ENCODE measurements around the gene CORO7.

The CORO7 gene

GRCh38 chr16:4381935-4382794, 34.2 kb downstream of the CORO7 start:
- no peak for DNase-seq

GRCh38 chr16:4381072-4381934, 35.1 kb downstream of the CORO7 start:
- DNase-seq, result no peak

- DNase-seq, result no peak
Observed at GRCh38 chr16:4380119-4381063, 36.0 kb downstream of the CORO7 start.

GRCh38 chr16:4378999-4379690, 37.3 kb downstream of the CORO7 start:
- no peak for DNase-seq

- DNase-seq, result no peak
Observed at GRCh38 chr16:4378161-4378666, 38.2 kb downstream of the CORO7 start.

- no peak for DNase-seq
Observed at GRCh38 chr16:4377573-4378154, 38.7 kb downstream of the CORO7 start.

- no peak for DNase-seq
Observed at GRCh38 chr16:4376893-4377572, 39.4 kb downstream of the CORO7 start.

GRCh38 chr16:4376126-4376892, 40.1 kb downstream of the CORO7 start:
- DNase-seq, result no peak

- no peak for DNase-seq
Observed at GRCh38 chr16:4375717-4376116, 40.7 kb downstream of the CORO7 start.

GRCh38 chr16:4373909-4374742, 42.3 kb downstream of the CORO7 start:
- DNase-seq, result no peak

- DNase-seq, result no peak
Observed at GRCh38 chr16:4373356-4373908, 43.0 kb downstream of the CORO7 start.

- DNase-seq, result no peak
Observed at GRCh38 chr16:4372578-4373355, 43.6 kb downstream of the CORO7 start.

GRCh38 chr16:4372001-4372577, 44.3 kb downstream of the CORO7 start:
- DNase-seq, result no peak

GRCh38 chr16:4371357-4372000, 44.9 kb downstream of the CORO7 start, which contains the start of gene VASN:
Gene VASN (plus strand): TSS chr16:4371848. CDS start chr16:4380878, 9,030 bp downstream.
- DNase-seq, result no peak

GRCh38 chr16:4370570-4371356, 45.6 kb downstream of the CORO7 start:
- DNase-seq, result no peak

- DNase-seq, result no peak
Observed at GRCh38 chr16:4370151-4370550, 46.2 kb downstream of the CORO7 start.
